SU-DHL-6 (cell line): ENCODE results near the gene PEX26.
"Not testable (repeated sequence)": the region's sequence is repeated elsewhere in the genome, so short reads cannot be mapped to it uniquely, and the experiment has no call there.

Experiments
- H2AFZ ChIP-seq: fragments of 200-600 bp; sonication (generic); 2 replicates; pipeline ENCODE4 v1.6.1; 2014; ENCODE audit warnings: low read depth, mild to moderate bottlenecking, moderate library complexity, mixed read lengths, antibody characterized with exemption, low read length; ENCODE audit not compliant: severe bottlenecking
- H3F3A ChIP-seq: fragments of 200-600 bp; shearing (Covaris generic); 2 replicates; pipeline ENCODE4 v1.6.0; 2016; ENCODE audit warnings: antibody characterized with exemption, mild to moderate bottlenecking; ENCODE audit not compliant: insufficient read depth
- H3K27ac ChIP-seq: fragments of 200-600 bp; sonication (generic); 2 replicates; pipeline ENCODE4 v1.5.1; 2016; ENCODE audit warnings: low read depth, mild to moderate bottlenecking, low read length, moderate library complexity, mixed read lengths
- H3K27me3 ChIP-seq: fragments of 200-600 bp; sonication (generic), shearing (Covaris generic); 2 replicates; pipeline ENCODE4 v1.6.0; 2014; ENCODE audit warnings: mild to moderate bottlenecking, low read length
- H3K36me3 ChIP-seq: fragments of 200-600 bp; sonication (generic); 2 replicates; pipeline ENCODE4 v1.6.1; 2014; ENCODE audit warnings: mild to moderate bottlenecking, low read length, mixed read lengths
- H3K4me2 ChIP-seq: fragments of 300-600, 200-600 bp; shearing (Covaris generic), sonication (generic); 2 replicates; pipeline ENCODE4 v1.6.0; 2014; ENCODE audit warnings: low read length, low read depth, mild to moderate bottlenecking; ENCODE audit not compliant: poor library complexity, severe bottlenecking
- H3K4me3 ChIP-seq: fragments of 200-600 bp; sonication (generic); 2 replicates; pipeline ENCODE4 v1.5.1; 2014; ENCODE audit warnings: antibody characterized with exemption, low read length, mild to moderate bottlenecking, mixed read lengths; ENCODE audit not compliant: insufficient read depth, poor library complexity, severe bottlenecking
- H3K79me2 ChIP-seq: fragments of 200-600 bp; sonication (generic); 2 replicates; pipeline ENCODE4 v1.6.1; 2014; ENCODE audit warnings: mild to moderate bottlenecking, low read length, moderate library complexity; ENCODE audit not compliant: insufficient read depth
- H3K9ac ChIP-seq: fragments of 200-600 bp; sonication (generic); 2 replicates; pipeline ENCODE4 v1.7.0; 2014; ENCODE audit warnings: mild to moderate bottlenecking, low read length
- H3K9me2 ChIP-seq: fragments of 200-600 bp; sonication (generic); replicated peaks from 2 replicates; pipeline ENCODE4 v1.6.1; 2014; ENCODE audit warnings: low read length; ENCODE audit not compliant: insufficient read depth
- H3K9me3 ChIP-seq: fragments of 200-600 bp; sonication (generic); 2 replicates; pipeline ENCODE4 v1.6.1; 2014; ENCODE audit warnings: low read length, mixed read lengths; ENCODE audit not compliant: insufficient read depth
- H4K20me1 ChIP-seq: fragments of 200-600 bp; sonication (generic); 2 replicates; pipeline ENCODE4 v1.6.1; 2014; ENCODE audit warnings: low read depth, mild to moderate bottlenecking, antibody characterized with exemption, low read length, moderate library complexity, mixed read lengths
- EZH2phosphoT487 ChIP-seq: fragments of 200-600 bp; sonication (generic), shearing (Covaris generic); conservative IDR thresholded peaks from 2 replicates; pipeline ENCODE4 v1.6.1; 2018; ENCODE audit warnings: mild to moderate bottlenecking, antibody characterized with exemption, low read length, moderate library complexity, mixed read lengths
- TF ChIP-seq, protein P1 (sequence below): fragments of 200-600 bp; sonication (generic); IDR thresholded peaks from one replicate; pipeline ENCODE4 v1.5.1; 2017; ENCODE audit warnings: antibody characterized with exemption, mild to moderate bottlenecking, low read length, moderate library complexity; ENCODE audit not compliant: insufficient read depth, poor library complexity, severe bottlenecking

PEX26 gene

DNA sequence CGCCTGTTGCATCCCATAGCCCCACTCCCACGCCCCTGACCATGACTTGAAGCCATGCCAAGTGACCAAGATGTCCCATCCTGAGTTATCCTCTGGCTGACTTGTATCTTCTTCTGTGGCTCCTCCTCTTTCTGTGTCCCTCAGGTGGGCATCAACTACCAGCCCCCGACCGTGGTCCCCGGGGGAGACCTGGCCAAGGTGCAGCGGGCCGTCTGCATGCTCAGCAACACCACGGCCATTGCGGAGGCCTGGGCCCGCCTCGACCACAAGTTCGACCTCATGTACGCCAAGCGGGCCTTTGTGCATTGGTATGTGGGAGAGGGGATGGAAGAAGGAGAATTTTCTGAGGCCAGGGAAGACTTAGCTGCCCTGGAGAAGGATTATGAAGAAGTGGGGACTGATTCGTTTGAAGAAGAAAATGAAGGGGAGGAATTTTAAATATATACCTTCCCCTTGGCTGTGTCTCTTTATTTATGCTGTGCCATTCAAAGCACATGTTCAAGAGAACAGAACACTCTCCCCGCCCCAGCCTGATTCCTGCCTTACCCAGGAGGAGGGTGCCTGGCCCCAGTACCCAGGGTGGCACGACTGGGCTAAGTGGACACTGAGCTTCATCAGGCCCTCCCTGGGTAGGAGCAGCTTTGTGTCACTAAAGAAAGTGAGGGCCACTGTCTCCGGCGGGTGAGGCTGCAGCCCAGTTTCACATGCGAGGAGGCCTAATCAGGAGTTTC lies 53.1 kb downstream of the PEX26 start:
- Histone ChIP-seq H3F3A (no peaks in the 10 kb centered on the region), H2AFZ (no peak overlapping the region), H3K36me3 (no peaks in the 10 kb centered on the region), H3K4me3 (no peak overlapping the region), H3K79me2 (no peaks in the 10 kb centered on the region), H3K9me3 (no peaks in the 10 kb centered on the region), H3K27me3 (no peaks in the 10 kb centered on the region), H3K9ac (no peak overlapping the region), H3K27ac (no peak overlapping the region), H3K4me2 (no peak overlapping the region), H4K20me1 (no peaks in the 10 kb centered on the region), H3K9me2 (no peaks in the 10 kb centered on the region)
- no peak for TF ChIP-seq EZH2phosphoT487
- TF ChIP-seq, protein P1, sequence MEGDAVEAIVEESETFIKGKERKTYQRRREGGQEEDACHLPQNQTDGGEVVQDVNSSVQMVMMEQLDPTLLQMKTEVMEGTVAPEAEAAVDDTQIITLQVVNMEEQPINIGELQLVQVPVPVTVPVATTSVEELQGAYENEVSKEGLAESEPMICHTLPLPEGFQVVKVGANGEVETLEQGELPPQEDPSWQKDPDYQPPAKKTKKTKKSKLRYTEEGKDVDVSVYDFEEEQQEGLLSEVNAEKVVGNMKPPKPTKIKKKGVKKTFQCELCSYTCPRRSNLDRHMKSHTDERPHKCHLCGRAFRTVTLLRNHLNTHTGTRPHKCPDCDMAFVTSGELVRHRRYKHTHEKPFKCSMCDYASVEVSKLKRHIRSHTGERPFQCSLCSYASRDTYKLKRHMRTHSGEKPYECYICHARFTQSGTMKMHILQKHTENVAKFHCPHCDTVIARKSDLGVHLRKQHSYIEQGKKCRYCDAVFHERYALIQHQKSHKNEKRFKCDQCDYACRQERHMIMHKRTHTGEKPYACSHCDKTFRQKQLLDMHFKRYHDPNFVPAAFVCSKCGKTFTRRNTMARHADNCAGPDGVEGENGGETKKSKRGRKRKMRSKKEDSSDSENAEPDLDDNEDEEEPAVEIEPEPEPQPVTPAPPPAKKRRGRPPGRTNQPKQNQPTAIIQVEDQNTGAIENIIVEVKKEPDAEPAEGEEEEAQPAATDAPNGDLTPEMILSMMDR = no peak

DNA sequence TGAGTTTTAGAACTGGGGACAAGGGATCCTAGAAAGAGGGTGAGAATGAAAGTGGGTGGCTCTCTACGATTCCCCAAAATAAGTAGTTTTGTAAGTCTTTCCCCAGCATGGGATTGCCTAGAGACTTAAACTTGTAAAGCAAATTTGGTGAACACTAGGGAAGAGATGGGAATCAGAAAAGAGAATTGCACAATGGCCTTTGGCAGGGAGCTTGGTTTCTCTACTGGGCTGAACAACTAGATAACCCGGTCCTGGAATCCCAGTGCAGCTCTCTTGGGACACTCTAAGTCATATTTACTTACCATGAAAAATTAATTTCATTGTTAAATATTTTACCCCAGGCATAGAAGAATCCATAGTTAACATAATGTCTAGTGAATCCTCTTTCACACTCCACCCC lies 55.7 kb downstream of the PEX26 start:
- Histone ChIP-seq H3K36me3 (no peaks in the 10 kb centered on the region), H3K4me3 (no peak overlapping the region), H3K27me3 (no peaks in the 10 kb centered on the region), H3K9me3 (no peaks in the 10 kb centered on the region), H3K9ac (no peak overlapping the region), H3F3A (no peaks in the 10 kb centered on the region), H3K9me2 (no peaks in the 10 kb centered on the region), H3K4me2 (no peak overlapping the region), H2AFZ (no peak overlapping the region), H4K20me1 (no peaks in the 10 kb centered on the region), H3K79me2 (no peaks in the 10 kb centered on the region), H3K27ac (no peak overlapping the region)
- no peak for TF ChIP-seq EZH2phosphoT487
- TF ChIP-seq, protein P1 = no peak

DNA sequence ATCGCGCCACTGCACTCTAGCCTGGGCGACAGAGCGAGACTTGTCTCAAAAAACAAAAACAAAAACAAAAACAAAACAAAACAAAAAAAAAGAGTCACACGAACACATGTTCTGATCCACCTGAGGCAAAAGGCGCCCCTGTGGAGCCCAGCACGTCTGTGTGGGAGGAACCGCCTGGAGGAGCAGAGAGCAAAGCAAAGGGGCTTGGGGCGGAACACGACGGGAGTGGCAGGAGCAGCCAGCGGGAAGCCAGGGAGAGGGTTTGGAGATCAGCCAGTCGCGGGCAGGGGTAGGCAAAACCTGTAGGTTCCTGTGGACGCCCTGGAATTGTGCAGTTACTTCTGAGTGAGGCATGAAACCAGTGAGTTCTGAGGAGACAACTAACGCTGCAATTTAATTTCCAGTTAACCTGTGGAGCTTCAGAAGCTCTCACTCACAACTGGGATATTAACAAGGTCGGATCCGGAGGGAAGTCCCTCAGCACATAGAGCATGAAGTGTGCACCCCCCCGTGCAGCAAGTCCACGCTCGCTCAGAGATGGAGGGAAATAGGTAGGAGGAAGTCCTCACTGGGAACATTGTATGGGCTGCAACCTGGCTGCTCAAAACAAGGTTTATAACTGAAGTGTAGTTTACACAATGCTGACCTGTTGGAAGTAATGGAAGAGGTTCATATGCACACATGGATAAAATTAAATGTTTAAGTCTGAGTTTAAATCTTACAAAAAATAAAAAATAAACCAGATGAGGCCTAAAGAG lies 59.0 kb downstream of the PEX26 start:
- Histone ChIP-seq H2AFZ (no peak overlapping the region), H3K9ac (no peak overlapping the region), H3K27ac (no peak overlapping the region), H3F3A (no peaks in the 10 kb centered on the region), H3K4me3 (no peak overlapping the region), H3K9me3 (no peaks in the 10 kb centered on the region), H3K36me3 (no peaks in the 10 kb centered on the region), H3K27me3 (no peaks in the 10 kb centered on the region), H3K79me2 (no peaks in the 10 kb centered on the region), H3K4me2 (no peak overlapping the region), H3K9me2 (no peaks in the 10 kb centered on the region), H4K20me1 (no peaks in the 10 kb centered on the region)
- no peak for TF ChIP-seq EZH2phosphoT487
- TF ChIP-seq, protein P1 = no peak

DNA sequence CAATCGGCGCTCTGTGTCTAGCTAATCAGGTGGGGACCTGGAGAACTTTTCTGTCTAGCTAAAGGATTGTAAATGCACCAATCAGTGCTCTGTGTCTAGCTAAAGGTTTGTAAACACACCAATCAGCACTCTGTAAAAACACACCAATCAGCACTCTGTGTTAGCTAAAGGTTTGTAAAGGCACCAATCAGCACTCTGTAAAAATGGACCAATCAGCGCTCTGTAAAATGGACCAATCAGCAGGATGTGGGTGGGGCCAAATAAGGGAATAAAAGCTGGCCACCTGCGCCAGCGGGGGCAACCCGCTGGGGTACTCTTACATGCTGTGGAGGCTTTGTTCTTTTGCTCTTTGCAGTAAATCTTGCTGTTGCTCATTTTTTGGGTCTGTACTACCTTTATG lies 63.2 kb downstream of the PEX26 start:
- H3F3A ChIP-seq, H2AFZ ChIP-seq, H3K4me2 ChIP-seq, H3K9me3 ChIP-seq, H3K9ac ChIP-seq, H3K27ac ChIP-seq, H4K20me1 ChIP-seq, H3K79me2 ChIP-seq, H3K36me3 ChIP-seq, H3K27me3 ChIP-seq, H3K4me3 ChIP-seq, H3K9me2 ChIP-seq: not testable (repeated sequence)
